GM04503 (cell line): ENCODE results near the gene CD82.

ENCODE experiments used
- DNase-seq: peaks from one replicate; pipeline ENCODE4 v3.0.0-alpha.2; 2012; ENCODE audit warnings: low read depth

Gene CD82

DNA sequence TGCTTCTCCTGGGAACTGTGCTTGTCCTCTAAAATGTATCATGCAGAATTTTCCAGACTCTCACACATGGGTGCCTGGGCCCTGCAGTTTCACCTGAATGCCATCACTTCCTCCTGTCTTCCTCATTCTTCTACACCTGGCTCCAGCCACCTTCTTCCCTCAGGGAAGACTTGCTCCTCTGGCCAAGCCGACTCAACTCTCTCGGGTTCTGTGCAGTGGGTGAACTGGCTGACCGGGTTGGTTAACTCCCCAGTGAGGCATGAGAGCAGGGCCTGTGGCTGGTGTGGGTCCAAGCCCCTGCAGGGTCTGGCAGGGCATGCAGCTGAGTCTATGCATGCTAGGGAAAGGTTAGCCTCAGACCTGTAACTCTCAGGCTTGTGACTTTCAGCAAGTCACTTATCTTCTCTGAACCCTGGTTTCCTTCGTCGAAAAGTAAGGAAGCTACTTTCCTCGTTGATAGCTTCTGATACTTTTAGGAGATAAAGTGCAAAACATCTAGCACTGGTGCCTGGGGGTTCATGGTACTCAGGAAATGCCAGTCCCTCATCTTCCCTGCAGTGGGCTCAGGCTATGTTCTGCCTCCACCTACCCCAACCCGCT, 11.9 kb downstream of the CD82 start:
- DNase-seq: no peak

DNA sequence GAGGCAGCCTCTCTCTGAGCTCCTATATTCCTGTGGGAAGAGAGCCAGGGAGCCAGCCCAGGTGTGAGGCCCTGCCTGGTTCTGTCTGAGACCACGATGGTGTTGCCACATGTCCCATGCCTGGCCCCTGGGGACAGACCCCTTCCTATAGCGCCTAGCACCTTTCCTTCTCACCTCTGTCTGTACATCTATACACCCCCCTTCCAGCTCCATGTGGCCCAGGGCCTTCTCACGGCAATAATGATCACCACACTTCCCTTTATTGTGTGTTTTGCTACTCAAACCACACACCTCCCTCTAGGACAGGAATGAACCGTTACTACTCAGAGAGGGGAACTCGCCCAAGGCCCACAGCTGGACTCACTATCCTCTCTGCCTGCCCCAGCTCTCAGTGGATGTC, 12.8 kb downstream of the CD82 start:
- DNase-seq: no peak

DNA sequence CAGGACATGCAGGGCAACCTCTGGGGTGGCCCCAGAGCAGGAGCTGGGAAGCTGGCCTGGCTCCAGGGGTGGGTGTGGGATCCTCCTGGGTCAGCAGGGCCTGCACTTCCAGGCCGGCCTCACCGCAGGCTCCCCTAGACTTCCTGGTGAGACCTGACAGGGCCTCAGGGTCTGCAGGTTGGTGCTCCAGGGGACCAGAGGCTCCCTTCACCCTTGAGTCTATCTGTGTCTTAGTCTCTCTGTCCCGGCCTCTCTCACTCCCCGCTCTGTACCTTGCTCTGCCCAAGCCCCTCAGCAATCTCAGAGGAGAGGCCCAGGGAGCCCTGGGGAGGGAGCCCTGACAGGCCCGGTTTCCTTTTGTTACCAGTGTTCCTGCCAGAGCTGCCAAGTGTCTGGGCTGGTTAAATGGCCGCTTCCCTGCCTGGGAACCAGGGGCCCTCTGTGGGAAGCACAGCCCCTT, 13.9 kb downstream of the CD82 start:
- no peak for DNase-seq

DNA sequence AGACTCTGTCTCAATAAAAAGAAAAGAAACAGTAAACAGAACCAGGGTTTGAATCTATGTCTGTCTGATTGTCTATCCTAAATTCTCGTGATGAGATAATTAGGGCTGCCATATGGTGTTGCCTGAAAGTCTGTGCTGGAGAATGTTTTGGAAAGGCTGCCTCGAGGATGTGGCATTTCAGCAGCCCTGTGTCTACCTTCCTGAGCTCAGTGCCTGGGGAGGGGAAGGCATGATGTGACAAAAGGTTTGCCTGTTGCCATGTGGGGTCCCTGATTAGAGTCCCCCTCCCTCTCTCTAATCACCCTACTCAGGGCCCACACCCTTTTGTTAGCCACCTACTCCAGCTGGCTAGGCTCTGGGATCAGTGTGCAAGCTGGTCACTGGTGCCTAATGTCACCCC, 15.2 kb downstream of the CD82 start:
- no peak for DNase-seq

DNA sequence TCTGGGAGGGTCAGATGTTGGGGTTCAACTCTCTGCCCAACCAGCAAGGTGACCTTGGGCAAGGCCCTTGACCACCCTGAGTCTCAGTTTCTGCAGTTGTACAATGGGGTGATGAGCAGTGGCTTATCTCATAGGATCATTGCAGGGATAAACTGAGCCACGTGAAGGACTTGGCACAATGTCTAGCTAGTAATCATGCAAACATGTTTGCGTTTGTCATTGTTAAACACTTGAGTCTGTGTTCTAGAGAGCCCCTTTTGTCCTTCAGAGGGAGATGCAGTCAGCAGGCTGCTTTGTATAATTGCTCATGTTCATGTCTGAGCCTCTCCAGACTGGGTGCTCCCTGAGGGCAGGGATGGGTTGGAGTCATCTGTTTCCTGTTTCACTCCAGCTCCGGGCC, 15.8 kb downstream of the CD82 start:
- DNase-seq: no peak

DNA sequence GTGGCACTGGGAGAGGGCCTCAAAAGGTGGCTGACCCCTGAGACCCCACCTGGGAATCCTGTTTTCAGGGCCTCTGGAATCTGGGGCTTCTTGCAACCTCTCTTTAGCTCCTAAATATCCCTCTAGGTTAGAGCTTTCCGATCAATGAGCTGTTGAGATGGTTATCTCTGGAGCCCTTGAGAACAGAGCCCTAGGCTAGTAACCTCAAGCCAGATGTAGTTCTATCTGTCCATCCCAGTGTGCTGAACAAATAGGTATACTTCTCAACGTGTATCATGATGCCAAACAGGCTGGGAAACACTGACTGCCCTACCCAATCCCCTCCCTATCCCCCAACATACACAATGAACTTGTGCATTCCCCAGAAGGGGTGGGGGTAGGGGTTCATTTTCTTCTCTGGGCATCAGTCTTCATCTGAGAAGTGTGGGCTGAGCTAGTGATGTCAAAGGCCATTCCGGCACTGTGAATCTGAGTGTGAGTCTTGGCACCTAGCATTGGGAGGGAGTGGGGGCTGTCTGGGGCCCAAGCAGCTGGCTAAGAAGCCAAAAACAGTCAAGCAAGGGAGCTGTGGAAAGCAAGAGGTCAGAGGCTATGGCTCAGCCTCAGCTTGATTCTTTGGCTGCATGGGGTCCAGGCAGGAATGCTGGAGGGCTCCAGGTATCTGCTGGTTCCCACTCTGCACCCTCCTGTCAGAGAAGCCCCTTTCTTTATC, 17.3 kb downstream of the CD82 start:
- DNase-seq: no peak

DNA sequence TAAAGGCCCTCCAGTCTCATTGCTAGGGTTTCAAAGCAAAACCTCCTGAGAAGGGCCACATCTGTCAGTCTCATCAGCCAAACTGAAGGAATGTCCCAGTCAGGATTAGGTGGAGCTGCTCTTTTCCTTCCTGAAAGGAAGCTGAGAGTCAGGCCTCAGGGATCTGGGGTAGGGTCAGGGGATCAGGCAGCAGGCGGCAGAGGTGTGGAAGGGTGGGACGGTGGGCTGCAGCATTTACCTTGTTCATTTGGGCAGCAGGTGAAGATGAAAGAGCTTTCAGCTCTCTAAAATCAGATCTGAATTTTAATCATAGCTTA, 17.8 kb downstream of the CD82 start:
- DNase-seq: no peak

DNA sequence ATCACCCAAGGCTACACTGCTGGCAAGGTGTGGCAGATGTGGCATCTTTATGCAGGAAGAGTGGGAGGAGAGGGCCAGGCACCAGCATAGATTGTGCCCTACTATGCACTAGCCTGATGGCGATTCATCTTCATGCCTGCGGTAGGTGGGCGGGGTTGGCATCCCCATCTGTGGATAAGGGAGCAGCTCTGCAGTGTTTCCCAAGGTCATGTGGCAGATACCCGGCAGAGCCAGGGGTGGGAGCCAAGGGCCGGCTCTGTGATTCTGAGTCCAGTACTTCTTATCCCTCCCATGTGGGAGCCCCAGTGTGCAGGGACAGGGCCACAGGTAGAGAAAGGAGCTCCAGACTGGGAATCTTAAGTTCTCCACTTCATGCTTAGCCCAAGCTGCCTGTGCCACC, 20.0 kb downstream of the CD82 start:
- DNase-seq: no peak

DNA sequence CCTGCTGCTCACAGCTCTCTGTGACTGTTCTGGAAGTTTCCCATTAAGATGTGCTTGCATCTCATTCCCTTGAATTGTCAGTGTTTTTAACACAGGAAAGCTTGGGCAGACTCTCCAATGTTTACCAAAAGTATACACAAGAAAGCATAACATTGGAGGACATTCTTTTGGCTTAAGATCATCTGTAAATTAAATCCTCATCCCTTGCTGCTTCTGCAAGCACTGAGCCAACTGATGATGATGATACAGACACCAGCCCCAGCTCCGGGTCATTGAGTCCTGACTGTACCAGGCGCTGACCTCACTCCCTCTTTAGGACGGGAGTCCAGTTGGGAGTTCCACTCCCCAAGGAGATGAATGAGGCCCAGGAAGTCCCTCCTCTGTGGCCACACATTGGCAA, 23.8 kb downstream of the CD82 start:
- peak; percentile 70 for DNase-seq

DNA sequence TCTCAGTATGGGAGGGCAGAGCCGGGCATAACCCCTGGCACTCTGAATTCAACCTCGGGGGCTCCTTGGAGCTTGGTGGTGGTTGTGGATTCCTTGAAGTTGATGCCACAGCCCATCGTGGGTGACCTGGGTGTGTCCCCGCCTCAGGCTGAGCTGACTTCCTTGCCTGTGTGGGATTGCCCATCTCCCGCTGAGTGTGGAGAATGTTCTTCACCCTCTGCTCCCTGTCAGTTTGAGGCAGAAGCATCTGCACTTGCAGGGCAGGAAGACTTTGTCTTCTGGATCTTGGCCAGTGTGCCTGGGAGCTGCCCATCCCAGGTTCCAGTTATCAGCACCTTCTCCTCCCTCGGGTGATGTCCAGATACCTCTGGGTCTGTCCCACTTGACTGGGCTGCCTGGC, 25.3 kb downstream of the CD82 start:
- DNase-seq: no peak

DNA sequence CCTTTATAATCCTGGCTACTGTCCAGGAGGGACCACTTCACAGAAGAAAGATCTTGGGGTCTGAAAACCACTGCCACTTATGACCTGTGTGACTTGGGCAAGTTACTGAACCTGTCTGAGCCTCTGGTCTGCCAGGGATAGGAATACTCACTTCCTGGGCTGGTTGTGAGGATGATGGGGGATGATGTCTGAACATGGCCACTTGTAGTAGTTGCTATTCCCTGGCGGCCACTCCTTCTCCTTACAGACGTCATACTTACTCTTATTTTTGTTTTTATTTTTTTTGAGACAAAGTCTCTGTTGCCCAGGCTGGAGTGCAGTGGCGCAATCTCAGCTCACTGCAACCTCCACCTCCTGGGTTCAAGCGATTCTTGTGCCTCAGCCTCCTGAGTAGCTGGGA, 26.1 kb downstream of the CD82 start:
- DNase-seq: no peak

DNA sequence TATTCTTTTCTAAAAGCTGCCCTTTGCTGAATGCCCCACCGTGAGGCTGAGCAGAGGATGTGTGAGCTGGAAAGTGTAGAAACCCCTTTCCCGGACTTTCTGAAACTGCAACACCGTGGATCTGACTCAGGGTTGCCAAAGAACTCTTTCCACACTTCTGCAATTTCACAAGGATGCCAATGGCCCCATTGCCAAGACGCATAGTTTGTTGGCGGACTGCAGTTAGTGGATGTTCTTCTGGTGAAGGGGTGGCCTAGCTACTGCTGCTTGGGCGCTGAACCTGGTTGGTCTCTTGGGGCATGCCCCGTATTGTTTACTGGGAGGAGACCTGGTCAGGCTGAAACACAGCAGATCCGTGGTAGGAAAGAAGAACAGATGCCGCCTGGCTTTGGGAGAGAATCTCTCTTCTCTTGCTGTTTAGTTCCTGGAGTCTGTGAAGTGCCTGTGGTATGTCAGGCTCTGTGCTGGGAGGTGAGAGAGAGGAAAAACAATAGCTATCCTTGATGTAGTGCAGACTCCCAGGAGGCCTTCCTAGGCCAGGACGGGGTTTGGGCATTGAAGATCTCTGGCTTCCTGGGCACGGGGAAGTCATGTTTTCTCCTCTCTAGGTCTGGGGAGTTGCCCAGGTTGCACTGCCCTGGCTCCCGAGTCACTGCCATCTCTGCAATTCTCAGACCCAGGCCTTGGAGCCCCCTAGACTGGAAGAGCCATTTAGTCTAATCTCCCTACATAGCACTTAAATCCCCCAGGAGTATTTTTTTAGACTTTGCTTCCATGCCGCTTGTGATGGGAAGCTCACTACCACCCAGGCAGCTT, 26.9 kb downstream of the CD82 start:
- no peak for DNase-seq

DNA sequence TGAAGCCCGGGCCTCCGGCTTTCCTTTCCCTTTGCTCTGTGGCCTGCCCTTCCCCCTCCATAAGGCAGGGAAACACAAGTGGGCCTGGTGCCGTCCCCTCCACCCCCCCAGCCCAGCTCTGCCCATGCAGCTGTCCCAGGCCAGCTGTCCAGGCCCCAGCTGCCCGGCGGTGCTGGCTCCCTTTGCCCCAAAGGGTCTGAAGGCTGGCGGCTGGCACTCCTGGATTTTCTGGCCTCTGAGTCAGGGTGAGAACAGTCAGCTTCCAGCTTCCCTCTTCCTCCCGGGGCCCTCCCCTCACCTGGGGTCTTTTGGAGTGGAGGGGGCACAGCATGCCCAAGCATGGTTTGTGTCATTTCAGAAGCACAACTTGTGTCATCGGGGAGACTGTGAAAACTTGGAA, 27.8 kb downstream of the CD82 start:
- DNase-seq: no peak

DNA sequence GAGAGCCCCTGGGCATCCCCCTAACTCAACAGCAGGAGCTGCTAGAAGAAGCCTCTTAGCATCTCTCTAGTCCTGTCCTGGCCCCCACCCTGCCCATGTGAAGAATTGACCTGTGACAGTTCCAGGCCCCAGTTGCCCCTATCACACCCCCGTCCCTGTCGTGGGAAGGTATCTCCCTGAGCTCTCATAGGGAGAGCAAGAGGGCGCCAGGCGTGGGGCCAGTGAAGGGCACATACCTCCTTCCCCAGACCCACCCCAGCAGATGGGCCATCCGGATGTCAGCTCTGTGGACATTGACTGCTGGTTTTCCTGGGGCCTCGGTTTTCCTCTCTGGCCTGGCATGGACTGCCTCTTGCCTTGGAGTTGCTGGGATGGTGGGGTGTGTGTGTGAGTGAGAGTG, 29.5 kb downstream of the CD82 start:
- DNase-seq: no peak

DNA sequence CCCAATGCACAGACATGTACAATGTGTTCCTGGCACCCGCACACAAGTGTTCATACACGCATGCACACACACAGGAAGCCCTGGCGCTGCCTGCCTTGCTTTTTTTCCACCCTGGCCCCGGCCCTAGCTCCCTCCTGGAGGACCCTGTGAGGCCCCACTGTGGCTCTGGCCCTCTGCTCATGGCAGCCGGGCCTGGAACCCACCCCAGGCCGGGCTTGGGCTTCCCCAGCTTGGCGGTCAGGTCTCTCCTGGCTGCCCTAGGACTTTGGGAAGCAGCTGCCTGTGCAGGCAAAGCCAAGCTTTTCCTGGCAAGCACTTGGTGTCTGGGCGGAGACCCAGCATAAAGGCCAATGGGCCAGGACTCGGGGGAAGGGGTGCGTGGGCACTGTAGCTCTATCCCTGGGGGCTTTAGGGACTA, 30.5 kb downstream of the CD82 start:
- no peak for DNase-seq

DNA sequence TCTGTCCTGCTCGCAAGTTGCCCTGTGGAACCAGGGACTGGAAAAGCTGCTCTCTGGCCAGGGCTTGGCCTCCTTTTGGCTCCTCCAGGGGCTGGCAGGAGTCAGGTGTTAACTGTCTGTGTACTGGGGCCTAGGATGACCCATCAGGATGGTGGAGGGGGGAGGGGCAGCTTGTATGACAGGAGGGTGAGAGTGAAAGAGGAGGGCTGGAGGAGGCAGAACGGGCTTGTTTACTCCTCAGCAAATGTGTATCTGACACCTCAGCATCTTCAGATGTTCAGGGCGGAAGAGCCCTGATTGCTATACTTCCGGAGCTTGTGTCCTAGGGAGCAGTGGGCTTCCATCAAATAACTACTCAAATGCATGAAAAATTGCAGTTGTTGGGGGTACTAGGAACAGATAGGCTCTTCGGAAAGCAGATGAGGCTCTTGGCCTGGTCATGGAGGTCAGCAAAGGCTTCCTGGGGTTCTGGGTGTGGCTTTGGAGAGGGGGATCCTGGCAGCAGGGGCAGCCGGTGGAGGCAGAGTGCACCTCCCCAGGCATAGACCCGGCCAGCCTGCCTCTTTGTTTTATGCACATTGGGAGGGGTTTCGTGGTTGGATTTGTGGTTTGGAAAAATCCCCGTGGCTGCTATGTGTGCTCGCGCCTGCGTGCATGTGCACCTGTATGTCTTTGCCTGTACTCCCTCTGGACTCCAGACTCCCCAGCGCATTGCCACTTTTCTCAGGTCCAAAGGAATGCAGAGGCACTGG, 31.2 kb downstream of the CD82 start:
- no peak for DNase-seq

DNA sequence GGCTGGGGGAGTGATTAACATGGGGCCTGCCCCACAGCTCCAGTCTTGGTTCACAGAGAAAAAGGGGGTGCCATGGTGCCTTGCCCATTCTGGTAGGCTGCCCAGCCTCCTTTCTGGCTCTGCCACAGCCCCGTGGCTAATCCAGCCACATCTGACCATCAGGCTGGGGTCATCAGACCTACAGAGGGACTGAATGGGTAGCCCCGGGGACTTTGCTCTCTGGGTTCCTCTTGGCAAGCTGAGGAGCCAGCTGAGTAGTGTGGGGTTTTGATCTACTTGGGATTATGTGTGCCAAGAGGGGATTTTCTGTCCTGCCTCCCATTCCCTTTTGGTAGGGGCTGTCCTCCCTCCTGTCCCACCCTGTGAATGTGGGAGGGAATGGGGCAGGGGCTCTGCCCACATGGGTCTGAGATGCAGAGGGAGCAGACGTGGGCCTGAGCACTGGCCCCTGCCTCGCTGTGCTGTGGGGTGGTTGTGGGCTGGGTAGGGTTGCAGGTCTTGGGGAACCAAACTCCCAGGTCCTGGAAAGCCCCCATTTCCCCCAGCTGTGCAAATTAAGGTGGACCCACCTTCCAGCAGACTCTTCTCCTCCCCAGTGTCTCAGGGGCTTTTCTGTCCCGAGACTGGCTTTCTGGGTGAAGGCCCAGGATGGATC, 32.0 kb downstream of the CD82 start:
- no peak for DNase-seq

DNA sequence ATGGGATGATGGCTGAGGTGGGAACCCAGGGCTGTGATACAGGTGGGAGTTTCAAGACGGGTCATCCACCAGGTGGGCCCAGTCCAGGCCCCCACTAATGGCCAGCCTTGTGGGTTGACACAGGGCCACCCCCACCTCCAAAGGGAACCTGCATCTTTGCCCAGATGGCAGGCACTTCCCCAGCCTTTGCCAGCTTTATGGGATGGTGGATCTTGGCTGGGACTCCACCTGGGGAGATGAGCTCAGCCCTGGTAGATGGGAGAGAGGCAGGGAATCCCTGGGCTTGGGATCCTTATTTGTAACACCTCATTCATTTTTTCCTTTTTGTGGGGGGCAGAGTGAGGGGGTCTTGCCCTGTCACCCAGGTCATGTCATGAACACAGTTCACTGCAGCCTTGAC, 33.4 kb downstream of the CD82 start:
- DNase-seq: no peak

DNA sequence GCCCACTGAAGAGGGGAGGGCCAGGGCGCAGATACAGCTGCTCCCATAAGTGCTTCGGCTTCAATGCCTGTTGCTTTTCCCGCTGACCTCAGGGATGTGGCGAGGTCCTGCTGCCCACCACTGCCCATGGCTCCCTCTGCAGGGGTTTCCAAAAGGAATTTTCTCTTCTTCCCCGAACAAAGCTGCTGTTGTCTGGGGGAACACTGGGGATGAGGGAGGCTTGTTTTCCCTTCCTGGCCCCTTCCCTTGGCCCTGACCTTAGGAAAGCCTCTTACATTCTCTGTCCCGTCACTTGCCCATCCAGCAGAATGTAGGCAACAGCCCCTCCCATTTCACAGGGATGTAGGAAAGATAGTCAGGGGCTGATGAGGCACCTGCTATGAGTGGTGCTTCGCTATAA, 34.8 kb downstream of the CD82 start:
- no peak for DNase-seq

DNA sequence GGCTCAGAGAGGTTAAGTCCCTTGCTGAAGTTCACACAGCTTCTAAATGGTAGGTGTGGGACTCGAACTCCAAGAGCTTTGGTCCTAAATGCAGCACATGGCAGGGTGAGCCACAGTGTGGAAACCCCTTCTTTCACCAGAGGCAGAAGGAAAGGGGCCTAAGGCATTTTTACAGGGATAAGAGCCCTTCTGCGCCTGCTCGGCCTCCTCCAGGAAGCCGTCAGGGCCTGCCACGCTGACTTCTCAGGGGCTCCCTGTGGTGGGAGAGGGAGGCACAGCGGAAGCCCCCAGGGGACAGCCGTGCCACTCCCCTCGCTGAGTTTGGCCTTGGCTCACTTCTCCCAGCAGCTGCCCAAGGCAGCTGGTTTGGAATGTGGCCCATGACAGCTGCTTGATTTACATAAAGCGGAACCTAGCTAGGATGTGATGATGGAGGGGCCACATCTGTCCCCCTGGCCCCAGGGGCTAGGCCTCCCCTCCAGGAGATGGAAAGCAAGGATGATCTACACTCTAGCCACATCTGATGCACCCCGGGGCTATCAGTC, 35.4 kb downstream of the CD82 start:
- DNase-seq: no peak

DNA sequence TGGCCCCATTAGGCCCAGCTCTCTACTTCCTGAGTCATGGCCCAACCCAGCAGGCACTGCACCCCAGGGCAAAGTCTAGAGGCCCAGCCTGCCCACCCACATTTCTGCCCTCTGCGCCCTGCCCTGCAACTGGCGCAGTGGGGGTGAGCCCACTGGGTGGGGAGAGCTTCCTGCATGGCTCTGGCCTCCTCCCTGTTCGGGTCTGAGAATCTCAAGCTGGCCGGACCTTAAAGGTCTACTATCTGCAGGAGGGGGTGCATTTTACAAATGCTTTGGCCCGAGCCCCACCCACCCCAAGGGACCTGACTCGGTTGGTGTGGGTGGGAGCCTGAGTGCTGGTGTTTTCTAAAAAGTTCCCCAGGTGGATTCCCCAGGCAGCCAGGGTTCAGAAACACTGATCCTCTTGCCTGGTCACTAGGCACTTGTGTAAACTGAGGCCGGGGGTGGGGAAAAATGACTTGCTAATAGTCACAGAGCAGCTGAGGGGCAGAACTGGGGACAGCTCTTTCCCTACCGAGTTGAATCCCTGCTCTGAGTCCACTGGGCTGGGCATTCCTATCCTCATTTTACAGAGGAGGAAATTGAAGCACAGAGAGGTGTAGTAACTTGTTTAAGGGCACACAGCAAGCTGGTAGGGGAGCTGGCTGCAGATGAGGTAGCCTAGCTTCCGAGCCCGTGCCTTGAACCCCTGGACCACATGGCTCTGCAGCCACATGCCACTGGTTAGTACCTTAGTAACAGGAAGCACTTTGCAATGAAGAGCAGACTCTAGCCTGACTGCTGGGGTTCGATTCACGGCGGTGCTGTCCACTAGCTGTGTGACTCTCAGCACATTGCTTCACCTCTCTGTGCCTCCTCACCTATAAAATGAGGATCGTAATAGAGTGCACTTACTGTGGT, 36.3 kb downstream of the CD82 start:
- no peak for DNase-seq
